T47D (cell line): ENCODE results near the gene TLCD1.
A peak's percentile ranks its signal among the peaks of the same experiment; 100 is the strongest.
"Not testable (repeated sequence)": the region's sequence is repeated elsewhere in the genome, so short reads cannot be mapped to it uniquely, and the experiment has no call there.

Experiments
- DNase-seq, 2 experiments: peaks; one replicate each; pipeline versions ENCODE4 v3.0.0 to v3.0.0-alpha.2; 2011 to 2012; ENCODE audit warnings: low read depth in 1 of 2, low spot score in 1 of 2
- JUND ChIP-seq: IDR thresholded peaks from 2 replicates; pipeline ENCODE4 v1.6.1; 2012; ENCODE audit warnings: low read depth
- in situ Hi-C: cut with HindIII; loops from 2 replicates; pipeline ENCODE4 v1.10.0; 2016; ENCODE audit warnings: low sequenced_read_pairs, low pct_unique_long_range_greater_than_20kb

Gene TLCD1

DNA sequence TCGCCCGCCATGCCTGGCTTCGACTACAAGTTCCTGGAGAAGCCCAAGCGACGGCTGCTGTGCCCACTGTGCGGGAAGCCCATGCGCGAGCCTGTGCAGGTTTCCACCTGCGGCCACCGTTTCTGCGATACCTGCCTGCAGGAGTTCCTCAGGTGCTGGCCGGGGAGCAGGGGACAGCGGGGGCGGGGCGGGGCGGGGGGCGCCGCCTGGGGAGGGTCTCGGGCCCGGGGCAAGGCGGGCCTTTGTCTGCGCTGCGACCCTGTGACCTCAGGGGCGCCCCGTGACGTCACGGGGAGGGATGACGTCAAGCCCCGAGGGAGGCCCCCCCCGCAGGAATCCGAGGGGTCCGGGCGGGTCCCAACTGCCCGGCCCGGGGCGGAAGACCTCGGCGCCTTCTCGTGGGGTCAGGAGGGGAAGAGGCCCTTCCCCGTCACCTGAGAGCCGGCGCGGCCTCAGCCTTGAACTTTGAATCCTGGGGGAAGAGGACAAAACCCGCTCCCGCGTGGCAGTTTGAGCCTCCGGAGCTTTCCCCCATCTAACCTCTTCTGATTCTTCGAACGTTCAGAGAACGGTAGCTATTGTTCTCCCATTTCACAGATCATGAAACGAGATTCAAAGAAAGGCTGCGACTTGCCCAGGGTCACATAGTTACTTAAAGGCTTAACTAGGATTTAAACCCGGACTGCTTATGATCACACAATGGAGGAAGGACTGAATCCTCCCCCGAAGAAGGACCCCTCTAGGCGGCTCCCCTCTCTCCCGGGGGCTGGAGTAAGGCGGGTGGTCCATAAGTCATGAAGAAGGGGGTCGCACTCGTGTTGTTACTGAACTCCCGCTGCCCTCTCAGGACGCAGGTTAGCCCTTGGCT, 18.3 kb upstream of the TLCD1 start:
- in situ Hi-C loops = no loop called here
- TF ChIP-seq JUND = no peak
- DNase-seq = peak in 1 of 2 experiments; percentile 77

DNA sequence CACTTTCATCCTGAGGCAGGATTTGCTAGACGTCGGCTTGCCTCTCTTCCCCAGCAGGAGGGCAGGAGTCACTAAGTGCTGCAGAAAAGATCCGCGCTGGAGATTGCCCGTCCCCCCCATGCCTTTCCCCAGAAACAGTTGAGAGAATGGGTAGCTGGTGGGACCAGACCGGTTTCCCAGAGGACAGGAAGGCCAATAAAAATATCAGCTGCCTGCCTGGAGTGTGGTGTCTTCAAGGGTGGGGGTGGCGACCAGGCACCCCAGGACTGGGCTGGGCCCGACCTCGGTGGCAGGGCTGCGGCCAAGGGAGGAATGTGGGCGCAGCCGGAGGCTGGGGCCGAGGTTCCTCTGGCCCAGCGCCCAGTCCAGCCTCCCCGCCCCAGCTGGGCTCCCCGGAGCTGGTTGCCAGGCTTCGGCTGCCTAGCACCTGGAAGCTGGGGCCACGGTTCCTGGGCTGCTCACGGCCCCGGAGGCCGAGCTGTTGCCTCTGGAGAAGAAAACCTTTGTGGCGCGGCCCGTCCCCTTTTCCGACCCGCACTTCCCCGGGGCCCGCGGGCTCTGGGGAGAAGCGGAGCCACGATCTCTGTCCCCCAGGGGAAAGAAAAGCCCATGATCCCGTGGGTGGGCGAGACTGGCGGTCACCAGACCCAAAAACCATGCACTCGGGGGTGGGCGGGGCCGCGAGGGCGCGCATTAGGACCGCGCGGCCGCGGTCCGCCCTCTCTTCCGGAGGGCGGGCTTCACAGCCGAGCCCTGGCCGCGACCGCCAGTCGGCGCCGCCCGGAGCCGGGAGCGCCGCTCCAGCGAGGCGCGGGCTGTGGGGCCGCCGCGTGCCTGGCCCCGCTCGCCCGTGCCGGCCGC, 17.4 kb upstream of the TLCD1 start, which contains the start of gene TRAF4:
Gene TRAF4 (plus strand): TSS at position 769 of the 861 bp plus-strand sequence. CDS start 102 bp downstream, outside the sequence.
- no peak; the same call in 1 of the 2 replicates for TF ChIP-seq JUND
- in situ Hi-C loops = no loop called here
- peak; percentile 88 to 98 for DNase-seq

DNA sequence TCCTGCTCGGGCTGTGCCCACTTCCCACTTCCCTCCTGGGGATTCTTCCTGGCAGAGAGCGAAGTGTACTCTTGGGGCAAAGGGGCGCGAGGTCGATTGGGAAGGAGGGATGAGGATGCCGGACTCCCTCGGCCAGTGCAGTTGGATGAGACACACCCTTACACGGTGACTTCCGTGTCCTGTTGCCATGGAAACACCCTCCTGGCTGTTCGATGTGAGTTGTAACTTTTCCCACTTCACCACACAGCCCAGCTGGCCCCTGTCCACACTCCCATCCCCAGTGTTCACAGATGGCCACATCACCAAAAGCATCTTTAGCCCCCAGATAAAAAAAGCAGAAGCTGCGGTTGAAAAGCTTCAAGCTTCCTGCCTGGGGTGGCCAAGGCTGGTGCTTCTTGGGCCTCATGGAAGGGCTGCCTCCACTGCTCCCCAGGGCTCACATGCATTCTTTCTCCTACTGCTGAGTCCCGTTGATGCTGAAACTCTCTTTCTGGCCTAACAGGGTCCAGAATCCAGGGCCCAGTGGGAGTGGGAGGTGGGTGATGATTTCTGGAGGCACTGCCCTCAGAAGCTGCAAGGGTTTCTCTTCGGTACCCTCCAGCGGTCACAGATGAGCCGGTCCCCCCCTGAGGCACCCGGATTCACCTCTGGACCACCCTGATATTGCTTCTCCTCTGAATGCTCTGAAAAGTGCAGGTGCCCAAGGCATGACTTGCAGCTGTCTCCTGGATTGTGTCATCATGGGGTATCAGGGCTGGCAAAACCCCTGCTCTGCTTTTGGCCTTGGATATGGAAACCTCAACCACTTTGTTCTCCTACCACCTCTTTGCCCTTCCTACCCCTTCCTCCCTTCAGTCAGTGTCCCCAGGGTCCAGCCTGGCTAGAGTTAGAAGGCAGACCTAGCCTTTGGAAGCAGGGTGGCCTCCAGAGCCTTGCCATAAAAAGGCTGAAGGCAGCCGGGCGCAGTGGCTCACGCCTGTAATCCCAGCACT, 15.6 kb upstream of the TLCD1 start:
- no peak for DNase-seq
- in situ Hi-C loops = no loop called here
- no peak for TF ChIP-seq JUND

DNA sequence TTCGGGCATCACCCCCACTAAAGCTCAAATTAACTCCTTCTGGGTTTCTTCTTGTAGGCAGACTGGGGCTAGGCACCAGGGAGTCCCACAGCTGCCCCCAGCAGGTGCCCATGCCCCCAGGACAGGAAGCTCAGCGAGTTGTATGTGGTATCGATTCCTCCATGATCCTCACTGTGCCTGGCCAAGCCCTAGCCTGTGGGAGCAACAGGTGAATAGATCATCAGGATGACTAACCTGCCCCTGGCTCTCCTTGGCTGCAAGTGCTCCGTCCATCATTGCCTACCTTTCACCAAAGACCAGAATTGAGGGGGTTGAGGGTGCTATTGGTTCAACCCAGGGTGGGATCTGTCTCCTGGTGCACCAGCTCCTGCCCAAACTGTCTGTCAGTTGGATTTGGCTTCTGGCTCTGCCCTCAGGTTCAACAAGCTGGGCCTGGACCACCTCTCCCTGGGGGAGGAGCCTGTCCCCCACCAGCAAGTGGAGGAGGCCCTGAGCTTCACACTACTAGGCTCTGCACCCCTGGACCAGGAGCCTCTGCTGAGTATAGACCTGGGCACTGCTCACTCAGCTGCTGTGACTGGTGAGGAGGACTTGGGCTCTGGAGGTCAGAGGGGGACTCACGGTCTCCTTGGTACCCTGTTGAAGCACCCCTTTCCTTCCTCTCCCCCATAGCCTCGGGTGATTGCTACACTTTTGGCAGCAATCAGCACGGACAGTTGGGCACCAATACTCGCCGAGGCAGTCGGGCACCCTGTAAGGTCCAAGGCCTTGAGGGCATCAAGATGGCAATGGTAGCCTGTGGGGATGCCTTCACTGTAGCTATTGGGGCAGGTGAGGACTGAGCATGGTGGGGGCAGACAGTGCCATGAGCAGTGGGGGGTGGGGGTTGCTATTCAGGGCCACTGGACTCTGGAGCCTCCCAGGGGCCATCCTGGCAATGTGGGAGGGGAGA, 14.6 kb upstream of the TLCD1 start:
- in situ Hi-C loops = no loop called here
- no peak for TF ChIP-seq JUND
- no peak for DNase-seq

DNA sequence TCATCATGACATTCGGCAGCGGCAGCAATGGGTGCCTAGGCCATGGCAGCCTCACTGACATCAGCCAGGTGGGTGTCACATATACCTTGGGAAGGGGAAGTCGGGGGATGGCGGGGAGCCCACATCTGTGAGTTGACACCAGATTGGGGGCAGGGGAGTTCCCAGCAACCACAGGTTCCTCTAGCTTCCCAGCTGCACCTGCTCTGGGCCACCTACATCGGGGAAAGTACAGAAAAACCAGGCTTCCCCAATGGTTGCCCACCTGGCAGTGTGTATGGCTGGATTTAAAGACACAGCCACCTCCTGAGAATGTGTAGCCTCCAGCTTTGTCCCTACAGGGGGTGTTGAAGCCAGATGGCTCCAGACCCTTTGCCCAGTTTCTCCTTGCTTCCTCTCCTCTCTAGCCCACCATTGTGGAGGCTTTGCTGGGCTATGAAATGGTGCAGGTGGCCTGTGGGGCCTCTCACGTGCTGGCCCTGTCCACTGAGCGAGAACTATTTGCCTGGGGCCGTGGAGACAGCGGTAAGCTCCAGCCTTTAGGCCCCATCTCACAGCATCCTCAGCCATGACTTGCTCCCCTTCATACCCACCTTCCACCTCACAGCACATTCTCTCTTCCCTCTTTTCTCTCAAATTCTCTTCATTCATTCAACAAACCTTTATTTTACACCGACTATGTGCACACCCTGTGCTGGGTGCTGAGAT, 12.8 kb upstream of the TLCD1 start:
- DNase-seq = no peak
- TF ChIP-seq JUND = no peak
- in situ Hi-C loops = no loop called here

DNA sequence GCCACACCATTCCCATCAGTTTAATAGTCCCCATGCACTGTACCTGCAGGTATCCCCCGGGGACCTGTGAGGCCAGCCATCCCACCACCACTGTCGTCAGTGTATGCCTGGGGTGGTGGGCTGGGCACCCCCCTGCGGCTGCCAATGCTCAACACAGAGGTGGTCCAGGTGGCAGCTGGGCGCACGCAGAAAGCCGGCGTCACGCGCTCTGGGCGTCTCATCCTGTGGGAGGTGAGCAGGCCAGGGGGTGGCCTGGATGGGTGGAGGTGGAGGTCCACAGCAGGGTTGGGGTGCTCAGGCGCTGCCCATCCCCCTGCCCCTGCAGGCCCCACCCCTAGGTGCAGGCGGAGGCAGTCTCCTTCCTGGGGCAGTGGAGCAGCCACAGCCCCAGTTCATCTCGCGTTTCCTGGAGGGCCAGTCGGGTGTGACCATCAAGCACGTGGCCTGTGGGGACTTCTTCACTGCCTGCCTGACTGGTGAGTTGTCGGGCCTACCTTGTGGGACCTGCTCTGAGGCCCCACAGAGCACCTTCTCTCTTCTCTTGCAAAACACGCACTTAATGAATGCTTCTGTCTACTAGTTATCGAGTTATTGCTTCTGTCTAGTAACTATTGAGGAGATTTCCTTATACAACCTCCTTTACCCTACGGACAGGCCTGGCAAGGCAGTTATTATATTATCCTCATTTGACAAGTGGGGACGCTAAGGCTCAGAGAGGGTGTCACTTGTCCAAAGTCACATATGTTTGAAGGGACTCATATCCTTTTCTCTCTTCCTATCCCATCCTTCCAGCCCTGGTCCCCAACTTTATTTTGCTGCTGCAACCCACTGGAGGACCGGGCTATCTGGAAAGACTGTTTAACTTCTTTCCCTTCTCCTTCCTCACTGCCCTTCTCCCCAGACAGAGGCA, 12.0 kb upstream of the TLCD1 start:
- in situ Hi-C loops = no loop called here
- no peak for TF ChIP-seq JUND
- DNase-seq = no peak

DNA sequence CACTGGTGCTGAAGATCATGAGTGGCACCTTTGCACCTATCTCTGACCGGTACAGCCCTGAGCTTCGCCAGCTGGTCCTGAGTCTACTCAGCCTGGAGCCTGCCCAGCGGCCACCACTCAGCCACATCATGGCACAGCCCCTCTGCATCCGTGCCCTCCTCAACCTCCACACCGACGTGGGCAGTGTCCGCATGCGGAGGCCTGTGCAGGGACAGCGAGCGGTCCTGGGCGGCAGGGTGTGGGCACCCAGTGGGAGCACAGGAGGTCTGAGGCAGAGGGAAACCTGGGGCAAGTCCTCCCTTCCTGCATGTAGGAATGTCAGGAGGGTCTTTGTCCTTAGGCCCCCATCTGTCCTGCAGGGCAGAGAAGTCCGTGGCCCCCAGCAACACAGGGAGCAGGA, 11.3 kb upstream of the TLCD1 start:
- in situ Hi-C loops = no loop called here
- no peak for DNase-seq
- no peak for TF ChIP-seq JUND

DNA sequence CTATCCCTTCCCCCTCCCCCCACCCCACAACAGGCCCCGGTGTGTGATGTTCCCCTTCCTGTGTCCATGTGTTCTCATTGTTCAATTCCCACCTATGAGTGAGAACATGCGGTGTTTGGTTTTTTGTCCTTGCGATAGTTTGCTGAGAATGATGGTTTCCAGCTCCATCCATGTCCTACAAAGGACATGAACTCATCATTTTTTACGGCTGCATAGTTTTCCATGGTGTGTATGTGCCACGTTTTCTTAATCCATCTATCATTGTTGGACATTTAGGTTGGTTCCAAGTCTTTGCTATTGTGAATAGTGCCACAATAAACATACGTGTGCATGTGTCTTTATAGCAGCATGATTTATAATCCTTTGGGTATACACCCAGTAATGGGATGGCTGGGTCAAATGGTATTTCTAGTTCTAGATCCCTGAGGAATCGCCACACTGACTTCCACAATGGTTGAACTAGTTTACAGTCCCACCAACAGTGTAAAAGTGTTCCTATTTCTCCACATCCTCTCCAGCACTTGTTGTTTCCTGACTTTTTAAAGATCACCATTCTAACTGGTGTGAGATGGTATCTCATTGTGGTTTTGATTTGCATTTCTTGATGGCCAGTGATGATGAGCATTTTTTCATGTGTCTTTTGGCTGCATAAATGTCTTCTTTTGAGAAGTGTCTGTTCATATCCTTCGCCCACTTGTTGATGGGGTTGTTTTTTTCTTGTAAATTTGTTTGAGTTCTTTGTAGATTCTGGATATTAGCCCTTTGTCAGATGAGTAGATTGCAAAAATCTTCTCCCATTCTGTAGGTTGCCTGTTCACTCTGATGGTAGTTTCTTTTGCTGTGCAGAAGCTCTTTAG, 10.1 kb upstream of the TLCD1 start:
- DNase-seq = not testable (repeated sequence)

DNA sequence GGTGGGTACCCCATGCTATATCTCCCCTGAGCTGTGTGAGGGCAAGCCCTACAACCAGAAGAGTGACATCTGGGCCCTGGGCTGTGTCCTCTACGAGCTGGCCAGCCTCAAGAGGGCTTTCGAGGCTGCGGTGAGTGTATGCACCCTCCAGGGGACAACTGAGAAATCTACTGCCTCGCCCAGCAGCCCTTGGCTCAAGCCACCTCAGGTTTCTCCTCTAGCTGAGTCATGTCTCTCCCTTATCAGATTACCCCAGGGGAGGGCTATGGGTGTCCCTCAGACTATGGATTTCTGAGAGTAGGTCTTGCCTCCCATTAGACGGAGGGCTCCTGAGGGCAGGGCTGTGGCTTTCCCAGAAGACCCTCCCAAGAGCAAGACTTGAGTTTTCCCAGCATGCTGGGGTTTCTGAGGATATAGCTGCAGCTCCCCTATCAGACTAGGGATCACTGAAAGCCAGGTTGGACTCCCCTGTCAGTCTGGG, 9.2 kb upstream of the TLCD1 start:
- TF ChIP-seq JUND = no peak
- DNase-seq = no peak
- in situ Hi-C loops = no loop called here

More for the DNA sequence above, 10.1 kb upstream of the TLCD1 start:
- in situ Hi-C loops = not testable (repeated sequence)
